HepG2 (cell line): ENCODE results near the gene TNFSF9. TPM values are rescaled to one million over a fixed set of nuclear protein-coding genes. Genes with fewer than 3 reads are reported as not detected.

ENCODE experiments used
- ATAC-seq: fragments of 200-7000 bp; cut with Tn5 transposase; 3 replicates; pipeline ENCODE4 v1.9.1; 2020; ENCODE audit warnings: mild to moderate bottlenecking, moderate library complexity
- BruUV-seq: library from RNA; stranded (reverse); fragments of 400-500 nt; replicated peaks from 2 replicates; lab custom pipeline; 2021; lab: Mats Ljungman, UMichigan
- CTCF ChIA-PET: fragments of 300-600 bp; formaldehyde crosslinking; extraction: SDS; loops from one replicate; lab custom pipeline; 2021; ENCODE audit warnings: low total read pairs, inconsistent platforms, low intra/inter-chr PET ratio; lab: Yijun Ruan, JAX
- POLR2A ChIA-PET: fragments of 350-600 bp; sonication (Branson Sonifier 250); formaldehyde crosslinking; loops from one replicate; lab custom pipeline; 2020; ENCODE audit warnings: antibody characterized with exemption, inconsistent platforms; lab: Yijun Ruan, JAX
- DNase-seq: peaks from one replicate; pipeline ENCODE4 v3.0.0-alpha.2; 2015; ENCODE audit warnings: low spot score
- FAIRE-seq: peaks from 3 replicates; lab custom pipeline; 2011; peaks lifted over from hg19 to GRCh38; lab: Jason Lieb, UNC
- H2AFZ ChIP-seq: one replicate; pipeline ENCODE4 v1.6.1; 2011; ENCODE audit warnings: low read length, inconsistent platforms
- H3K27ac ChIP-seq: fragments of 300-600 bp; 3 replicates; pipeline ENCODE4 v1.8.0; 2011; ENCODE audit warnings: mixed run types, mild to moderate bottlenecking, mixed read lengths, low read length, inconsistent platforms; ENCODE audit not compliant: insufficient read depth; ENCODE audit errors: extremely low read length
- H3K27me3 ChIP-seq, 2 experiments: fragments of 200-600 bp in 1 of 2; 2 replicates in 1 of 2; 3 replicates in 1 of 2; pipeline versions ENCODE4 v1.6.0 to v1.8.0; 2011; ENCODE audit warnings: low read length in 2 of 2, mild to moderate bottlenecking in 2 of 2, moderate library complexity in 2 of 2, inconsistent platforms in 1 of 2; ENCODE audit not compliant: insufficient read depth in 2 of 2, control insufficient read depth in 1 of 2
- H3K36me3 ChIP-seq, 2 experiments: fragments of 200-600 bp in 1 of 2; replicated peaks in 1 of 2; 2 replicates in 1 of 2; 3 replicates in 1 of 2; pipeline versions ENCODE4 v1.5.1 to v1.8.0; 2011; ENCODE audit warnings: low read length in 2 of 2, inconsistent platforms in 1 of 2; ENCODE audit not compliant: insufficient read depth in 2 of 2, control insufficient read depth in 1 of 2
- H3K4me1 ChIP-seq: 2 replicates; pipeline ENCODE4 v1.5.1; 2012; ENCODE audit warnings: low read length, inconsistent platforms; ENCODE audit not compliant: insufficient read depth
- H3K4me2 ChIP-seq: 2 replicates; pipeline ENCODE4 v1.6.0; 2011; ENCODE audit warnings: low read depth, low read length, inconsistent platforms
- H3K4me3 ChIP-seq, 3 experiments: fragments of 200-600 bp in 1 of 3; sonication (generic), shearing (Covaris generic) in 1 of 3; replicated peaks in 1 of 3; 2 replicates each; pipeline ENCODE4 v1.5.1; 2011 to 2016; ENCODE audit warnings: low read length in 3 of 3, inconsistent platforms in 2 of 3, low read depth in 2 of 3, mild to moderate bottlenecking in 2 of 3, control low read depth in 1 of 3, mixed read lengths in 1 of 3; ENCODE audit not compliant: insufficient read depth in 1 of 3
- H3K79me2 ChIP-seq: one replicate; pipeline ENCODE4 v1.6.1; 2011; ENCODE audit warnings: low read length, inconsistent platforms; ENCODE audit not compliant: insufficient read depth
- H3K9ac ChIP-seq: 2 replicates; pipeline ENCODE4 v1.6.0; 2011; ENCODE audit warnings: mild to moderate bottlenecking, low read depth, low read length, inconsistent platforms; ENCODE audit not compliant: insufficient read depth
- H3K9me3 ChIP-seq: 2 replicates; pipeline ENCODE4 v1.5.1; 2012; ENCODE audit warnings: mild to moderate bottlenecking, low read length
- H4K20me1 ChIP-seq: 2 replicates; pipeline ENCODE4 v1.6.0; 2011; ENCODE audit warnings: inconsistent platforms, mild to moderate bottlenecking, low read length, moderate library complexity; ENCODE audit not compliant: insufficient read depth
- AGO1 ChIP-seq: fragments of 200-400 bp; formaldehyde crosslinking; IDR thresholded peaks from 2 replicates; pipeline ENCODE4 v1.6.1; 2017; ENCODE audit warnings: mild to moderate bottlenecking, low read depth, low read length, moderate library complexity; ENCODE audit not compliant: poor library complexity, severe bottlenecking
- AKAP8 ChIP-seq: sonication (generic); formaldehyde crosslinking; IDR thresholded peaks from 2 replicates; pipeline ENCODE4 v1.5.1; 2020; ENCODE audit warnings: mild to moderate bottlenecking, missing genetic modification reagents
- ATF1 ChIP-seq: IDR thresholded peaks from 2 replicates; pipeline ENCODE4 v1.6.1; 2016; ENCODE audit warnings: mild to moderate bottlenecking, control low read depth
- CEBPB ChIP-seq: IDR thresholded peaks from 2 replicates; pipeline ENCODE4 v1.6.1; 2011; ENCODE audit warnings: low read depth, low read length, improper control_type of control experiment, borderline replicate concordance
- DNMT1 ChIP-seq: sonication (generic); formaldehyde crosslinking; IDR thresholded peaks from 2 replicates; pipeline ENCODE4 v1.5.1; 2020; ENCODE audit warnings: mild to moderate bottlenecking, missing genetic modification reagents
- PLSCR1 ChIP-seq: sonication (generic); formaldehyde crosslinking; IDR thresholded peaks from 2 replicates; pipeline ENCODE4 v1.5.0; 2020; ENCODE audit warnings: missing genetic modification reagents, mild to moderate bottlenecking, borderline replicate concordance
- TRAFD1 ChIP-seq: sonication (generic); formaldehyde crosslinking; IDR thresholded peaks from 2 replicates; pipeline ENCODE4 v1.5.1; 2020; ENCODE audit warnings: missing genetic modification reagents, mild to moderate bottlenecking, borderline replicate concordance
- ZFP36 ChIP-seq: fragments of 150-350 bp; IDR thresholded peaks from 2 replicates; pipeline ENCODE4 v1.6.1; 2018; ENCODE audit warnings: borderline replicate concordance, low read length, low read depth; ENCODE audit not compliant: partially characterized antibody
- ZNF124 ChIP-seq: sonication (generic); formaldehyde crosslinking; IDR thresholded peaks from 2 replicates; pipeline ENCODE4 v1.4.0; 2020; ENCODE audit warnings: missing genetic modification reagents
- ZNF572 ChIP-seq: sonication (generic); formaldehyde crosslinking; IDR thresholded peaks from 2 replicates; pipeline ENCODE4 v1.5.1; 2020; ENCODE audit warnings: mild to moderate bottlenecking, missing genetic modification reagents
- ZNF879 ChIP-seq: sonication (generic); formaldehyde crosslinking; IDR thresholded peaks from 2 replicates; pipeline ENCODE4 v1.8.1; 2023; ENCODE audit warnings: missing genetic modification reagents
- WGBS: methylation state at CpG from one replicate; pipeline ENCODE4 v1.1.6; 2017; ENCODE audit warnings: low lambda C conversion rate; 5-methylcytosine and 5-hydroxymethylcytosine counted together
- in situ Hi-C: cut with HindIII; loops from 2 replicates; pipeline ENCODE4 v1.10.0; 2017; ENCODE audit warnings: low pct_unique_long_range_greater_than_20kb; ENCODE audit not compliant: extremely low pct_ligation_motif_present
- intact Hi-C: fragments of 100-400 bp; cut with micrococcal nuclease; formaldehyde crosslinking; loops from one replicate; pipeline ENCODE4 v1.10.0; 2022; ENCODE audit not compliant: unreplicated experiment
- polyA plus RNA-seq, 8 experiments: library from polyadenylated mRNA; depleted of rRNA in 3 of 8; stranded (reverse) in 7 of 8; unstranded in 1 of 8; fragments of >200 nt; fragmentation: Illumina TruSeq in 4 of 8; extraction: Trizol in 4 of 8; gene quantifications; 2 replicates each; pipeline versions ENCODE4 v1.2.1 to v1.2.3, GENCODE V29; 2011 to 2016; ENCODE audit warnings: low read depth in 4 of 8, missing spikeins in 1 of 8, mixed read lengths in 1 of 8; ENCODE audit not compliant: insufficient read depth in 1 of 8
- total RNA-seq, 5 experiments: library from RNA; depleted of rRNA; stranded (reverse); fragments of >200 nt; fragmentation: Illumina TruSeq; extraction: Trizol; gene quantifications; 2 replicates each; pipeline ENCODE4 v1.2.3, GENCODE V29; 2016; ENCODE audit warnings: low read depth in 1 of 5
- TF ChIP-seq, protein P1 (sequence below): sonication (generic); formaldehyde crosslinking; IDR thresholded peaks from 2 replicates; pipeline ENCODE4 v1.4.0; 2020; ENCODE audit warnings: missing genetic modification reagents, borderline replicate concordance
- TF ChIP-seq, protein P2 (sequence below): sonication (generic); formaldehyde crosslinking; IDR thresholded peaks from 2 replicates; pipeline ENCODE4 v1.5.0; 2020; ENCODE audit warnings: missing genetic modification reagents
- TF ChIP-seq, protein P3 (sequence below): sonication (generic); formaldehyde crosslinking; IDR thresholded peaks from 2 replicates; pipeline ENCODE4 v1.8.0; 2022; ENCODE audit warnings: mild to moderate bottlenecking, missing genetic modification reagents, moderate library complexity
- TF ChIP-seq, protein P4 (sequence below): sonication (generic); formaldehyde crosslinking; IDR thresholded peaks from 2 replicates; pipeline ENCODE4 v1.4.0; 2020; ENCODE audit warnings: missing genetic modification reagents

Gene TNFSF9
- total and polyA plus RNA-seq, 2 of the 13 experiments (the other 11 are each of a cell fraction or from before 2014, with no cell fraction given), result 1.0 to 1.8 TPM

DNA sequence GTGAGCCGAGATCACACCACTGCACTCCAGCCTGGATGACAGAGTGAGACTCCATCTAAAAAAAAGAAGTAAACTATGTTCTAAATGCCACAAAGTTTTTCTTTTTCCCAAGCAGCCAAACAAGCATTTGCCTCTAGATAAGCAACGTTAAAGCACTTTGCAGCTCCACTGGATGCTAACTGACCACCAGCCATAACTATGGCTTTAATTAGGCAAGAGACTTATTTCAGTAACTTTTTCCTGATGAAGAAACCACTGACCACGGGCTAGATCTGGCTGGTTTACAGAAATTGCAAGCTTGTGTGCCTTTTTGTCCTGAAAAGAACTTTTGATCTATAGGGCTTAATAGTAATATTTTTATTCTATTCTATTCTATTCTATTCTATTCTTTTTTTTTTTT is 38.0 kb downstream of the TNFSF9 start:
- DNase-seq (no peak), ATAC-seq (no peak), FAIRE-seq (no peak)
- Histone ChIP-seq H3K9me3 (peaks cover 32% of the 10 kb centered on the region), H3K79me2 (no peaks in the 10 kb centered on the region), H3K27ac (no peak overlapping the region), H3K4me1 (no peaks in the 10 kb centered on the region), H2AFZ (no peak overlapping the region), H3K4me2 (no peak overlapping the region), H3K36me3 (no peaks in the 10 kb centered on the region), H4K20me1 (no peaks in the 10 kb centered on the region), H3K9ac (no peak overlapping the region), H3K4me3 (no peak overlapping the region), H3K27me3 (peaks cover 0 to 7% of the 10 kb centered on the region in 2 experiments; a peak in 2 of 5 replicates)
- POLR2A ChIA-PET, result no interaction called here
- intact Hi-C loops (no loop called here), in situ Hi-C loops (no loop called here)
- WGBS, result 36% methylated on average over 3 of the region's 3 CpGs
- CTCF ChIA-PET, result no interaction called here
- no TSS peak for BruUV-seq
- TF ChIP-seq ZNF572 (CRISPR knock-in tag) (no peak), DNMT1 (no peak), ZFP36 (no peak), CEBPB (no peak), ZNF879 (CRISPR knock-in tag) (no peak), PLSCR1 (no peak), ZNF124 (CRISPR knock-in tag) (no peak), AKAP8 (CRISPR knock-in tag) (no peak), AGO1 (no peak), ATF1 (CRISPR knock-in tag) (no peak), TRAFD1 (CRISPR knock-in tag) (no peak)
- TF ChIP-seq, protein P1, sequence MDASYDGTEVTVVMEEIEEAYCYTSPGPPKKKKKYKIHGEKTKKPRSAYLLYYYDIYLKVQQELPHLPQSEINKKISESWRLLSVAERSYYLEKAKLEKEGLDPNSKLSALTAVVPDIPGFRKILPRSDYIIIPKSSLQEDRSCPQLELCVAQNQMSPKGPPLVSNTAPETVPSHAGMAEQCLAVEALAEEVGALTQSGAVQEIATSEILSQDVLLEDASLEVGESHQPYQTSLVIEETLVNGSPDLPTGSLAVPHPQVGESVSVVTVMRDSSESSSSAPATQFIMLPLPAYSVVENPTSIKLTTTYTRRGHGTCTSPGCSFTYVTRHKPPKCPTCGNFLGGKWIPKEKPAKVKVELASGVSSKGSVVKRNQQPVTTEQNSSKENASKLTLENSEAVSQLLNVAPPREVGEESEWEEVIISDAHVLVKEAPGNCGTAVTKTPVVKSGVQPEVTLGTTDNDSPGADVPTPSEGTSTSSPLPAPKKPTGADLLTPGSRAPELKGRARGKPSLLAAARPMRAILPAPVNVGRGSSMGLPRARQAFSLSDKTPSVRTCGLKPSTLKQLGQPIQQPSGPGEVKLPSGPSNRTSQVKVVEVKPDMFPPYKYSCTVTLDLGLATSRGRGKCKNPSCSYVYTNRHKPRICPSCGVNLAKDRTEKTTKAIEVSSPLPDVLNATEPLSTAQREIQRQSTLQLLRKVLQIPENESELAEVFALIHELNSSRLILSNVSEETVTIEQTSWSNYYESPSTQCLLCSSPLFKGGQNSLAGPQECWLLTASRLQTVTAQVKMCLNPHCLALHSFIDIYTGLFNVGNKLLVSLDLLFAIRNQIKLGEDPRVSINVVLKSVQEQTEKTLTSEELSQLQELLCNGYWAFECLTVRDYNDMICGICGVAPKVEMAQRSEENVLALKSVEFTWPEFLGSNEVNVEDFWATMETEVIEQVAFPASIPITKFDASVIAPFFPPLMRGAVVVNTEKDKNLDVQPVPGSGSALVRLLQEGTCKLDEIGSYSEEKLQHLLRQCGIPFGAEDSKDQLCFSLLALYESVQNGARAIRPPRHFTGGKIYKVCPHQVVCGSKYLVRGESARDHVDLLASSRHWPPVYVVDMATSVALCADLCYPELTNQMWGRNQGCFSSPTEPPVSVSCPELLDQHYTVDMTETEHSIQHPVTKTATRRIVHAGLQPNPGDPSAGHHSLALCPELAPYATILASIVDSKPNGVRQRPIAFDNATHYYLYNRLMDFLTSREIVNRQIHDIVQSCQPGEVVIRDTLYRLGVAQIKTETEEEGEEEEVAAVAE, result no peak
- TF ChIP-seq, protein P2, sequence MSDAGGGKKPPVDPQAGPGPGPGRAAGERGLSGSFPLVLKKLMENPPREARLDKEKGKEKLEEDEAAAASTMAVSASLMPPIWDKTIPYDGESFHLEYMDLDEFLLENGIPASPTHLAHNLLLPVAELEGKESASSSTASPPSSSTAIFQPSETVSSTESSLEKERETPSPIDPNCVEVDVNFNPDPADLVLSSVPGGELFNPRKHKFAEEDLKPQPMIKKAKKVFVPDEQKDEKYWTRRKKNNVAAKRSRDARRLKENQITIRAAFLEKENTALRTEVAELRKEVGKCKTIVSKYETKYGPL, result no peak
- TF ChIP-seq, protein P3, sequence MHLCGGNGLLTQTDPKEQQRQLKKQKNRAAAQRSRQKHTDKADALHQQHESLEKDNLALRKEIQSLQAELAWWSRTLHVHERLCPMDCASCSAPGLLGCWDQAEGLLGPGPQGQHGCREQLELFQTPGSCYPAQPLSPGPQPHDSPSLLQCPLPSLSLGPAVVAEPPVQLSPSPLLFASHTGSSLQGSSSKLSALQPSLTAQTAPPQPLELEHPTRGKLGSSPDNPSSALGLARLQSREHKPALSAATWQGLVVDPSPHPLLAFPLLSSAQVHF, result no peak
- TF ChIP-seq, protein P4, sequence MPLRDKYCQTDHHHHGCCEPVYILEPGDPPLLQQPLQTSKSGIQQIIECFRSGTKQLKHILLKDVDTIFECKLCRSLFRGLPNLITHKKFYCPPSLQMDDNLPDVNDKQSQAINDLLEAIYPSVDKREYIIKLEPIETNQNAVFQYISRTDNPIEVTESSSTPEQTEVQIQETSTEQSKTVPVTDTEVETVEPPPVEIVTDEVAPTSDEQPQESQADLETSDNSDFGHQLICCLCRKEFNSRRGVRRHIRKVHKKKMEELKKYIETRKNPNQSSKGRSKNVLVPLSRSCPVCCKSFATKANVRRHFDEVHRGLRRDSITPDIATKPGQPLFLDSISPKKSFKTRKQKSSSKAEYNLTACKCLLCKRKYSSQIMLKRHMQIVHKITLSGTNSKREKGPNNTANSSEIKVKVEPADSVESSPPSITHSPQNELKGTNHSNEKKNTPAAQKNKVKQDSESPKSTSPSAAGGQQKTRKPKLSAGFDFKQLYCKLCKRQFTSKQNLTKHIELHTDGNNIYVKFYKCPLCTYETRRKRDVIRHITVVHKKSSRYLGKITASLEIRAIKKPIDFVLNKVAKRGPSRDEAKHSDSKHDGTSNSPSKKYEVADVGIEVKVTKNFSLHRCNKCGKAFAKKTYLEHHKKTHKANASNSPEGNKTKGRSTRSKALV (CRISPR knock-in tag), result no peak
